Loucy (cell line): ENCODE results near the gene ADCY9.

Experiments
- CTCF ChIP-seq: fragments of 200-600 bp; sonication (generic); conservative IDR thresholded peaks from 2 replicates; pipeline ENCODE4 v1.5.1; 2014; ENCODE audit warnings: mild to moderate bottlenecking, antibody characterized with exemption, low read length
- EZH2phosphoT487 ChIP-seq: fragments of 200-600 bp; IDR thresholded peaks from 2 replicates; pipeline ENCODE4 v1.6.1; 2018; ENCODE audit warnings: antibody characterized with exemption, mild to moderate bottlenecking, moderate library complexity, borderline replicate concordance

DNA sequence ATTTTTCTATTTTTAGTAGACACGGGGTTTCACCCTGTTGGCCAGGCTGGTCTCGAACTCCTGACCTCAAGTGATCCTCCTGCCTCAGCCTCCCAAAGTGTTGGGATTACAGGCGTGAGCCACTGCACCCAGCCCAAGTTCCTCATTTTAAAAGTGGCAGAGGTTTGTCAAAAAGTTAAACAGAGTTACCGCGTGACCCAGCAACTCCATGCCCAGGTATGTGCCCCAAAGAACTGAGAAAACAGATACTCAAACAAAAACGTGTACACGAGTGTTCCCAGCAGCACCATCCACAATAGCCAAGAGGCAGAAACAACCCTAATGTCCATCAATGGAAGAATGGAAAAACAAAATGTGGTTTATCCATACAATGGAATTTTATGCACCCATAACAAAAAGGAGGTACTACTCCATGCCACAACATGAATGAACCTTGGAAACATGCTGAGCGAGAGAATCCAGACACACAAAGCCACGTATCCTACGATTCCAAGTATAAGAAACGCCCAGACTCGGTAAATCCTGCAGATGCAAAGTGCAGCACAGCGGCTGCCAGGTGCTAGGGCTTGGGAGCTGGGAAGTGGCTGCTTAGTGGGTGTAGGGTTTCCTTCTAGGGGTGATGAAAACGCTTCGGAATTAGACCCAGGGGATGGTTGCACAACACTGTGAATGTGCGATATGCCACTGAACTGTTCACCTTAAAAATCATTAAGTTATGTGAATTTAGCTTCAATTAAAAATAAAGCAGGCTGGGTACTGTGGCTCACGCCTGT is 24.8 kb downstream of the ADCY9 start:
- TF ChIP-seq CTCF (no peak), EZH2phosphoT487 (no peak)
